ENCODE data around the gene CRLF2.
"Not testable (repeated sequence)": the region's sequence is repeated elsewhere in the genome, so short reads cannot be mapped to it uniquely, and the experiment has no call there.

Gene CRLF2

GRCh38 chrX:1210844-1211243 is 1.6 kb downstream of the CRLF2 start:
- DNase-seq, result no peak

GRCh38 chrX:1207496-1208025 is 4.9 kb downstream of the CRLF2 start:
- DNase-seq, result no peak

GRCh38 chrX:1205681-1206611 is 6.5 kb downstream of the CRLF2 start:
- peak; percentile 73 for DNase-seq

DNA sequence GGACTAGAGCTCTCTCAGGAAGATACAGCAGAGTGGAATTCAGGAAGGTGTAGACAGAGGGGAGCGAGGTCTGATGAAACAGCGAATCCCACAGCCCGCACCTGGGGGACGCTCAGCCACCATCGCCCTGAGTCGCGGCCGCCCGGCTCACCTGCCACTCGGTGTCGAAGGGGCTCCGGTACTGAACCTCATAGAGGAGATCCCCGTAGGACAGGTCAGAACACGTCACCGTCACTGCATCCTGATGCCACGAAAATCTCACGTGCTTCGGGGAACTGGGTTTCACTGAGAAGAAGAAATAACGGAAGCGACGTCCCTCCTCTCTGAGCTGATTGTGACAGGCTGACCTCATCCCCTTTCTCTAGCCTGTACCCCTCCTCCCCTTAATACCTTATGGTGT is 10.2 kb downstream of the CRLF2 start:
- peak; percentile 49 for DNase-seq

DNA sequence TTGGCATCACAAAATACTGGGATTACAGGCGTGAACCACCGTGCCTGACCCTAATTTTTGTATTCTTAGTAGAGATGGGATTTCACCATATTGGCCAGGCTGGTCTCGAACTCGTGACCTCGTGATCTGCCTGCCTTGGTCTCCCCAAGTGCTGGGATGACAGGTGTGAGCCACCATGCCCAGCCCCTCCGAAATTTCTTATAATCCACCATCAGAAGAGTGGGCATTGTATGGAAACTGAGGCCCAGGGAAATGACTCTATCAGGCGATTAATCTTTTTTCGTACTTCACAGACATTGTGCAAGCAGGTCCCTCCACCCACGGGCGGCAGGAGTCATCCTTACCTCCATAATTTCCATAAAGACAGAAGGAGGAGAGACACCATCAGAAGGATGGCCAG is 16.0 kb downstream of the CRLF2 start:
- peak; percentile 26 for DNase-seq

GRCh38 chrX:1192196-1192595 is 20.3 kb downstream of the CRLF2 start:
- not testable (repeated sequence) for DNase-seq

DNA sequence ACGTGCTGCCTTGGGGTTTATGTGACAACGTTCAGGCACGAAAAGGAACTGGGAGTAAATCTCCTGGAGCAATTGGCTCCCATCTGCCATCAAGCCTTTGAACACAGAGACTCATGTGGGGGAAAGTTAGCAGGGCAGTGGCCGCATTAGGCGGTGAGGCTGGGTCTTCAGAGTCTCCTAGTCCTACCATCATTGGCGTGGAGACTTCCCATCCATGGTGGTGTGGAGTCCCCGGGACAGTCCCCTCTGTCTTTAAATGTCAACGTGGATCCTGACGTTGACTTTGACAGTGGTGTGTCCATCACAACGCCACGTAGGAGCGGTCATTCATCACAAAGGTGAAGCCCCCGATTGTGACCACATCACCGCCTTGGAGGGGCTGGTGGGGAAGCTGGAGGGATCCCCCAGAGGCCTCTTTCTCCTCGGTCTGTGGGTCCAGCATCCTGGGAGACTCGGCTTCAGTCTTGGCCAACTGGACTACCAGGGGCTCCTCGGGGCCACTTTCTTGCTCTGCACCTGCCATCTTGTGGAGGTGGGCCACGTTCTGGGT is 21.8 kb downstream of the CRLF2 start:
- DNase-seq, result peak; percentile 40

DNA sequence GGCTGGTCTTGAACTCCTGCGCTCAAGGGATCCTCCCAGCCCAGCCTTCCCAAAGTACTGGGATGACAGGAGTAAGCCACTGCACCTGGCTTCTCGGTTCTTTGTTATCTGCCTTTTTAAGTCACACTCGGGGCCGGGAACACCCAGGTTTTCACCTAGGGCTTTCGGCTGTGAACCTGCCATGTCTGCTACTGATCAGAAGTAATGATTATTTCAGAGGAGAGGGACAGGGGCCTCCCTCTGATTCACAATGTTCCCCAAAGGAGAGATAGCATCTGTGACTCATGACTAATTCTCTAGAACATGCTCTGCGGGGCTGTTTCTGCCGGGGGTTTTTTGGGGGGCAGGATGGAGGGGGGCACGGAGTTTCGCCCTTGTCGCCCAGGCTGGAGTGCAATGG is 26.9 kb downstream of the CRLF2 start:
- DNase-seq, result peak; percentile 11

DNA sequence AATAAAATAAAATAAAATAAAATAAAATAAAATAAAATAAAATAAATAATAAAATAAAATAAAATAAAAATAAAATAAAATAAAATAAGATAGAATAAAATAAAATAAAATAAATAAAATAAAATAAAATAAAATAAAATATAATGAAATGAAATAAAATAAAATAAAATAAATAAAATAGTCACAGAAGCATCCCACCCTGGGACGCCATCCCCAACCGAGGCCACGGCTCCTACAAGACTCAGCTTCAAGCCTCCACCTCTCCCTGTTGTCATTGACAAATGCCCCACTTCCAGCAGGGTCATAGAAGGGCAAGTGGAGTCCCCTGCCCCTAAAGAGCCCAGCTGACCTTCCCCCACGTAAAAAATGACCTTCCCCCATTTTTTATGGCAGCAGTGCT is 30.2 kb downstream of the CRLF2 start:
- peak; percentile 11 for DNase-seq

DNA sequence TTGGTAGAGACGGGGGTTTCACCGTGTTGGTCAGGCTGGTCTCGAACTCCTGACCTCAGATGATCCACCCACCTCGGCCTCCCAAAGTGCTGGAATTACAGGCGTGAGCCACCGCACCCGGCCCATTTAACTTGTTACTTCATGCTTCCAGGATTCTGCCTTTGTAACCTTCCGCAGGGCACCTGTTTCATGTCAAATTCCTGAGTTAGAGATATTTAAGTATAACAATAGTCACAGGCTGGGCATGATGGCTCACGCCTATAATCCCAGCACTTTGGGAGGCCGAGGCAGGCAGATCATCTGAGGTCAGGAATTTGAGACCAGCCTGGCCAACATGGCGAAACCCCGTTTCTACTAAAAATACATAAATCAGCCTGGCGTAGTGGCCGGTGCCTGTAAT is 30.8 kb downstream of the CRLF2 start:
- DNase-seq, result not testable (repeated sequence)

DNA sequence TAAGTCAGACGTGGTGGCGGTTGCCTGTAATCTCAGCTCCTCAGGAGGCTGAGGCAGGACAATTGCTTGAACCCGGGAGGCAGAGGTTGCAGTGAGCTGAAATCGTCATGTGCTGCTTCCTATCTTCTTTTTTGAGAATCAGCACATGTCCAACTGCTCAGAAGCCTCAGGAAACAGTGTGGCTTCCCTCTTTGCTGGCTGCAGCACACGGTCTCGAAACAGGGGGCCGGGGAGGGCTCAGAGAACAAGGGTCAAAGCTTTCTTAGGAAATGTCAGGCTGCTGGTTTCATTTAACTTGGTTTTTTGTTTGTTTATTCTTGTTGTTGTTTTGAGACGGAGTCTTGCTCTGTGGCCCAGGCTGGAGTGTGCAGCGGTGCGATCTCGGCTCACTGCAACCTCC is 31.3 kb downstream of the CRLF2 start:
- peak; percentile 17 for DNase-seq

DNA sequence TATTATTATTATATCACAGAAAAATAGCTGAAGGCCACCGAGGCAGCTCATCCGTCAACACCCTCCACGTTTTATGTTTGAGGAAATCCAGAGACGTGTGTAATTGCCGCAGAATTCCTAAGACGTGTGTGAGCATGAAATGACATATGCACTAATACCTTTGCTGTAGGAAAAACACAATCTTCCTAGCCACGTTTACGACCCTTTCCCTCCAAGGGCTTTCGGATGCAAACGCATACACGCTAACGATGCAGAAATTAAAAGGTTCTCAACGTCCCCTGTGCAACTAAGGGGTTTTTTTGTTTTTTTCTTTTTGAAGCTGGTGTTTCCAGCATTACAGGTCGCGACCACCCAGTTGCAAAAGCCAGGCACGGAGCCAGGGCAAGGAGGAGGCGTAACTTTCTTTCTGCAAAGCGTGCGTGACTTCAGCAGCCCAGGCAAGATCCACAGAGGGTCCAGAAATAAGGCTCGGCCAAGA is 33.8 kb downstream of the CRLF2 start:
- peak; percentile 44 for DNase-seq

GRCh38 chrX:1176531-1177320 is 35.7 kb downstream of the CRLF2 start:
- DNase-seq, result peak; percentile 50

DNA sequence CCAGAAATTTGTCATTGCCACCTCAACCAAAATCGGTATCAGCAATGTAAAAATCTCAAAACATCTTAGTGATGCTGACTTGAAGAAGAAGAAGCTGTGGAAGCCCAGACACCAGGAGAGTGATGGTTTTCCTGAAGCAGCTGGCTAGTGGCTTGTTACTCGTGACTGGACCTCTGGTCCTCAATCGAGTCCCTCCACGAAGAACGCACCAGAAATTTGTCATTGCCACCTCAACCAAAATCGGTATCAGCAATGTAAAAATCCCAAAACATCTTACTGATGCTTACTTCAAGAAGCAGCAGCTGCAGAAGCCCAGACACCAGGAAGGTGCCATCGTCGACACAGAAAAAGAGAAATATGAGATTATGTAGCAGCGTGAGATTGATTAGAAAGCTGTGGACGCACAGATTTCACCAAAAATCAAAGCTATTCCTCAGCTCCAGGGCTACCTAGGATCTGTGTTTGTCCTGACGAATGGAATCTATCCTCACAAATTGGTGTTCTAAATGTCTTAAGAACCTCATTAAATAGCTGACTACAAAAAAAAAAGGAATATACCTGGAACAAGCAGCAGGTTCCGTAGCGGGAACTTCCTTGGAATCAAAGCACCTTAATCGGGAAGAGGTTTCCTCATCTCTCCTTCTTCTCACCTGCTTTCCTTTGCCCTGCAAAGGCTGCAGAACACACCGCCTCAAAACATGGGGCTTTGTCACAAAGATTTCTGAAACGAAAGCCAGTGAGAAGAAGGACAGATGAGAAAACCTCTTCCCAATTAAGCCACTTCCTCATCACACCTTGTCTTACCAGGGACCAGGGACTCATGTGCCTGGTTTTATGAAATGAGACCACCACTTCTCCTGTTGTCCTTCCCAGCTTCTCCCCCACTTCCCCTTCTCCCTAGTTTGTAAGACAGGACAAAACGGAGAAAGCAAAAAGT is 37.6 kb downstream of the CRLF2 start:
- peak; percentile 45 for DNase-seq

GRCh38 chrX:1173435-1173834 is 39.0 kb downstream of the CRLF2 start:
- peak; percentile 30 for DNase-seq

- DNase-seq, result peak; percentile 35
These were observed 40.0 kb downstream of the CRLF2 start for GRCh38 chrX:1172496-1172895.

DNA sequence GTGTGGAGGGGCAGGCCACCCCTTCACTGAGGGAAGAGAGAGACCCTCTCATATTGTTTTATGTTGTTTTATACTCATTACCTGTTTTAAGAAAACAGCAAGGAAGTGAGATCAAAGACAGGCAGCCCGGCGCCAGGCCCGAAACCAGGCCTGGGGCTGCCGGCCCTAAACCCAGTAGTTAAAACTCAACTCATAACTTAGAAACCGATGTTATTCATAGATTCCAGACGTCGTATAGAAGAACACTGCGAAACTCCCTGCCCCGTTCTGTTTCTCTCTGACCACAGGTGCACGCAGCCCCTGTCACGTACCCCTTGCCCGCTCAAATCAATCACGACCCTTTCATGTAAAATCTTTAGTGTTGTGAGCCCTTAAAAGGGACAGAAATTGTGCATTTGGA is 40.5 kb downstream of the CRLF2 start:
- DNase-seq, result peak; percentile 13

GRCh38 chrX:1170243-1170642 is 42.2 kb downstream of the CRLF2 start:
- peak; percentile 26 for DNase-seq

GRCh38 chrX:1169189-1169588 is 43.3 kb downstream of the CRLF2 start:
- no peak for DNase-seq

DNA sequence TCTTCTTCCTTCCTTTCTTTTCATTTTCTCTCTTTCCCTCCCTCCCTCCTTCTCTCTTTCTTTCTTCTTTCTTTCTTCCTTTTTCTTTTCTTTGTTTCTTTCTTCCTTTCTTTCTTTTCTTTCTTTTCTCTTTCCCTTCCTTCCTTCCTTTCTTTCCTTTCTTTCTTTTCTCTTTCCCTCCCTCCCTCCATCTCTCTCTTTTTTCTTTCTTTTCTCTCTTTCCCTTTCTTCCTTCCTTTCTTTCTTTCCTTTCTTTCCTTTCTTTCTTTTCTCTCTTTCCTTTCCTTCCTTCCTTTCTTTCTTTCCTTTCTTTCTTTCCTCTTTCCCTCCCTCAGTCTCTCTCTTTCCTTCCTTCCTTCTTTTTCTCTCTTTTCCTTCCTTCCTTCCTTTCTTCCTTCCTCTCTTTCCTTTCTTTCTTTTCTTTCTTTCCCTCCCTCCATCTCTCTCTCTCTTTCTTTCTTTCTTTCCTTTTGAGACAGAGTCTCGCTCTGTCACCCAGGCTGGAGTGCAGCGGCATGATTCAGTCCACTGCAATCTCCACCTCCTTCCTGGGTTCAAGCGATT is 44.4 kb downstream of the CRLF2 start:
- DNase-seq, result no peak

- DNase-seq, result peak; percentile 17
These were observed 45.0 kb downstream of the CRLF2 start for GRCh38 chrX:1167466-1167865.
